ENCODE data around the gene RHOA.

GRCh38 chr3:49329186-49329585 is 82.6 kb downstream of the RHOA start:
- TF ChIP-seq POLR2A (IDR thresholded peaks at IDR 0.05) (no peak), POLR2AphosphoS5 (IDR thresholded peaks at IDR 0.05) (no peak), CTCF (IDR thresholded peaks at IDR 0.05) (no peak)
